GM12878 (cell line): ENCODE measurements around the gene CPA2. TPM values are rescaled to one million over a fixed set of nuclear protein-coding genes. Genes with fewer than 3 reads are reported as not detected.

Source experiments
- ATAC-seq: fragments of 200-7000 bp; cut with Tn5 transposase; 3 replicates; pipeline ENCODE4 v1.9.1; 2020; ENCODE audit warnings: mild to moderate bottlenecking, moderate library complexity
- BruUV-seq: library from RNA; stranded (reverse); fragments of 400-500 nt; replicated peaks from 2 replicates; lab custom pipeline; 2021; lab: Mats Ljungman, UMichigan
- CTCF ChIA-PET: fragments of 300-600 bp; sonication (Branson Sonifier 250); formaldehyde crosslinking; extraction: SDS; loops from one replicate; lab custom pipeline; 2021; ENCODE audit warnings: inconsistent platforms; lab: Yijun Ruan, JAX
- POLR2A ChIA-PET: fragments of 350-600 bp; formaldehyde crosslinking; extraction: SDS; loops from one replicate; lab custom pipeline; 2021; ENCODE audit warnings: inconsistent platforms; lab: Charles Lee
- RAD21 ChIA-PET: fragments of 300-600 bp; sonication (Branson Sonifier 250); formaldehyde crosslinking; loops from one replicate; lab custom pipeline; 2023; ENCODE audit warnings: antibody characterized with exemption; ENCODE audit not compliant: unreplicated experiment; lab: Charles Lee
- SMC1A ChIA-PET: fragments of 300-600 bp; sonication (Branson Sonifier 250); formaldehyde crosslinking; loops from one replicate; lab custom pipeline; 2023; ENCODE audit not compliant: unreplicated experiment, uncharacterized antibody; lab: Charles Lee
- DNase-seq: peaks from one replicate; pipeline ENCODE4 v3.0.0-alpha.2; 2011; ENCODE audit warnings: low read depth, low spot score
- FAIRE-seq: peaks from 3 replicates; lab custom pipeline; 2011; peaks lifted over from hg19 to GRCh38; lab: Jason Lieb, UNC
- H2AFZ ChIP-seq: 2 replicates; pipeline ENCODE4 v1.6.0; 2011; ENCODE audit warnings: low read depth, low read length, control low read depth; ENCODE audit not compliant: control insufficient read depth
- H3K27ac ChIP-seq: 2 replicates; pipeline ENCODE4 v1.5.1; 2011; ENCODE audit warnings: control low read depth; ENCODE audit not compliant: control insufficient read depth, insufficient read depth
- H3K27me3 ChIP-seq, 2 experiments: replicated peaks in 1 of 2; 2 replicates each; pipeline versions ENCODE4 v1.6.0 to v1.6.1; 2011; ENCODE audit warnings: low read length in 1 of 2; ENCODE audit not compliant: control insufficient read depth in 2 of 2, insufficient read depth in 2 of 2
- H3K36me3 ChIP-seq, 2 experiments: 2 replicates each; pipeline ENCODE4 v1.5.1; 2011; ENCODE audit warnings: low read length in 1 of 2; ENCODE audit not compliant: control insufficient read depth in 2 of 2, insufficient read depth in 2 of 2
- H3K4me1 ChIP-seq: 2 replicates; pipeline ENCODE4 v1.6.1; 2011; ENCODE audit warnings: mild to moderate bottlenecking, low read length, moderate library complexity, mixed read lengths; ENCODE audit not compliant: control insufficient read depth, insufficient read depth
- H3K4me2 ChIP-seq: 2 replicates; pipeline ENCODE4 v1.6.0; 2011; ENCODE audit warnings: control low read depth; ENCODE audit not compliant: control insufficient read depth, insufficient read depth
- H3K4me3 ChIP-seq: fragments of 200-600 bp; sonication (generic); 2 replicates; pipeline ENCODE4 v1.5.1; 2016
- H3K79me2 ChIP-seq: 2 replicates; pipeline ENCODE4 v1.6.0; 2011; ENCODE audit warnings: low read length; ENCODE audit not compliant: control insufficient read depth, insufficient read depth
- H3K9ac ChIP-seq: 2 replicates; pipeline ENCODE4 v1.8.0; 2011; ENCODE audit warnings: low read length, control low read depth, mixed read lengths; ENCODE audit not compliant: control insufficient read depth, insufficient read depth
- H3K9me3 ChIP-seq: replicated peaks from 3 replicates; pipeline ENCODE4 v1.5.1; 2011; ENCODE audit warnings: mild to moderate bottlenecking, low read length; ENCODE audit not compliant: control insufficient read depth, insufficient read depth
- H4K20me1 ChIP-seq: 2 replicates; pipeline ENCODE4 v1.6.0; 2011; ENCODE audit not compliant: control insufficient read depth, insufficient read depth
- BCL11A ChIP-seq: IDR thresholded peaks from 2 replicates; pipeline ENCODE4 v1.6.1; 2011; ENCODE audit warnings: low read depth, low read length
- BMI1 ChIP-seq: fragments of 450-650 bp; IDR thresholded peaks from 2 replicates; pipeline ENCODE4 v1.6.1; 2016; ENCODE audit warnings: mild to moderate bottlenecking, moderate library complexity, borderline replicate concordance
- E2F8 ChIP-seq: fragments of 450-650 bp; IDR thresholded peaks from 2 replicates; pipeline ENCODE4 v1.6.1; 2018; ENCODE audit warnings: mild to moderate bottlenecking, low read depth, moderate library complexity; ENCODE audit not compliant: partially characterized antibody
- IRF5 ChIP-seq: fragments of 450-650 bp; IDR thresholded peaks from 2 replicates; pipeline ENCODE4 v1.6.1; 2017; ENCODE audit warnings: borderline replicate concordance
- JUND ChIP-seq: IDR thresholded peaks from 2 replicates; pipeline ENCODE4 v1.6.1; 2012; ENCODE audit warnings: low read depth, mild to moderate bottlenecking, low read length, improper control_type of control experiment, moderate library complexity
- MEF2B ChIP-seq: fragments of 450-650 bp; IDR thresholded peaks from 2 replicates; pipeline ENCODE4 v1.6.1; 2018; ENCODE audit warnings: mild to moderate bottlenecking, moderate library complexity; ENCODE audit not compliant: partially characterized antibody, poor library complexity, severe bottlenecking
- SMAD1 ChIP-seq: fragments of 450-650 bp; IDR thresholded peaks from 2 replicates; pipeline ENCODE4 v1.6.1; 2018; ENCODE audit warnings: mild to moderate bottlenecking, low read depth; ENCODE audit not compliant: partially characterized antibody
- STAT3 ChIP-seq: IDR thresholded peaks from 2 replicates; pipeline ENCODE4 v1.6.1; 2011; ENCODE audit warnings: low read depth, low read length, improper control_type of control experiment
- USF1 ChIP-seq: IDR thresholded peaks from 2 replicates; pipeline ENCODE4 v1.6.1; 2011; ENCODE audit warnings: borderline replicate concordance, low read depth, mild to moderate bottlenecking, moderate library complexity, mixed read lengths, low read length; ENCODE audit not compliant: insufficient read depth; ENCODE audit errors: extremely low read length
- ZBTB40 ChIP-seq: fragments of 450-650 bp; IDR thresholded peaks from 2 replicates; pipeline ENCODE4 v1.6.1; 2016; ENCODE audit warnings: mild to moderate bottlenecking, moderate library complexity, borderline replicate concordance
- ZNF622 ChIP-seq: fragments of 450-650 bp; IDR thresholded peaks from 2 replicates; pipeline ENCODE4 v1.6.1; 2017; ENCODE audit warnings: mild to moderate bottlenecking, inconsistent platforms
- WGBS: methylation state at CpG from one replicate; pipeline ENCODE4 v1.1.6; 2016; ENCODE audit warnings: low lambda C conversion rate; ENCODE audit not compliant: insufficient replicate concordance, insufficient coverage; ENCODE audit errors: missing lambda C conversion rate; 5-methylcytosine and 5-hydroxymethylcytosine counted together
- in situ Hi-C: fragments of 300-500 bp; cut with MboI; formaldehyde crosslinking; loops from 9 replicates; pipeline ENCODE4 v1.14.3; 2018; ENCODE audit warnings: mixed read lengths
- intact Hi-C: fragments of 100-400 bp; cut with micrococcal nuclease; formaldehyde crosslinking; loops from one replicate; pipeline ENCODE4 v1.14.2; 2022; ENCODE audit not compliant: unreplicated experiment
- polyA plus RNA-seq, 11 experiments: library from polyadenylated mRNA; depleted of rRNA in 4 of 11; unstranded in 6 of 11; stranded (reverse) in 5 of 11; fragments of >200 nt; fragmentation: Nextera tagmentation in 4 of 11; fragmentation: Illumina TruSeq in 1 of 11; extraction: Ambion mirVana in 4 of 11; extraction: Trizol in 1 of 11; gene quantifications; 1 replicate in 1 of 11; 2 replicates in 10 of 11; pipeline versions ENCODE4 v1.2.1 to v1.2.3, GENCODE V29; 2011 to 2016; ENCODE audit warnings: inconsistent platforms in 2 of 11, missing spikeins in 2 of 11, low read depth in 1 of 11
- total RNA-seq, 4 experiments: library from RNA; depleted of rRNA in 3 of 4; stranded (reverse); fragments of >200 nt in 3 of 4; fragmentation: Illumina TruSeq in 1 of 4; extraction: Trizol in 1 of 4; gene quantifications; 2 replicates each; pipeline versions ENCODE4 v1.2.1 to v1.2.3, GENCODE V29; 2013 to 2021

Gene CPA2
- total and polyA plus RNA-seq, 10 of the 15 experiments (the other 5 are each of a cell fraction or from before 2014, with no cell fraction given): 0.04 to 1.9 TPM; not detected in 8

GRCh38 chr7:130231792-130232191 is 34.9 kb upstream of the CPA2 start (continued):
- TF ChIP-seq E2F8 (no peak), BCL11A (no peak), MEF2B (no peak)

- H3K9ac ChIP-seq: no peak overlapping the region
- no peaks in the 10 kb centered on the region for H3K27me3 ChIP-seq
- ChIA-PET POLR2A (no interaction called here), CTCF (no interaction called here), SMC1A (interaction anchor here (0.6 kb wide), 1 partner anchor 341 kb away, joined by 3 read pairs; no protein-coding TSS in a partner anchor), RAD21 (no interaction called here)
- ATAC-seq (no peak), DNase-seq (no peak), FAIRE-seq (no peak)
- no peak overlapping the region for H3K27ac ChIP-seq
- H3K36me3 ChIP-seq: no peaks in the 10 kb centered on the region
- intact Hi-C loops: no loop called here
- TF ChIP-seq BMI1 (no peak), SMAD1 (no peak), USF1 (no peak), ZNF622 (no peak), IRF5 (no peak), STAT3 (no peak), JUND (no peak), ZBTB40 (no peak)
- H3K4me1 ChIP-seq: no peaks in the 10 kb centered on the region
- no TSS peak for BruUV-seq
- H3K4me2 ChIP-seq: no peak overlapping the region
- no peak overlapping the region for H3K4me3 ChIP-seq
- in situ Hi-C loops: no loop called here
- no peaks in the 10 kb centered on the region for H3K79me2 ChIP-seq
- WGBS: 49% methylated on average over 2 of the region's 2 CpGs
- H3K9me3 ChIP-seq: no peaks in the 10 kb centered on the region
- H4K20me1 ChIP-seq: no peaks in the 10 kb centered on the region
- H2AFZ ChIP-seq: no peak overlapping the region
These were observed 34.5 kb upstream of the CPA2 start for GRCh38 chr7:130232209-130232608.
